Neural progenitor cell (in vitro differentiated cells): ENCODE data around the gene GMDS.

ENCODE experiments used
- CTCF ChIP-seq: fragments of 200-600 bp; sonication (generic); IDR thresholded peaks from 2 replicates; pipeline ENCODE4 v1.5.1; 2017; ENCODE audit warnings: antibody characterized with exemption, mild to moderate bottlenecking
- EZH2phosphoT487 ChIP-seq: fragments of 200-600 bp; sonication (generic); IDR thresholded peaks from 2 replicates; pipeline ENCODE4 v1.6.1; 2017; ENCODE audit warnings: antibody characterized with exemption

- TF ChIP-seq CTCF (no peak), EZH2phosphoT487 (no peak)
Observed at GRCh38 chr6:1711136-1711535, 534.3 kb downstream of the GMDS start.
